GM12891 (cell line): Measurements from ENCODE around the gene UTS2.

ENCODE experiments used
- DNase-seq: peaks from one replicate; pipeline ENCODE4 v3.0.0; 2011; ENCODE audit warnings: low spot score; ENCODE audit not compliant: insufficient read length
- FAIRE-seq: peaks from 2 replicates; lab custom pipeline; 2011; peaks lifted over from hg19 to GRCh38; lab: Jason Lieb, UNC
- PAX5 ChIP-seq: IDR thresholded peaks from 2 replicates; pipeline ENCODE4 v1.6.1; 2011; ENCODE audit warnings: low read length, moderate library complexity, mild to moderate bottlenecking; ENCODE audit not compliant: insufficient read depth, severe bottlenecking
- POLR2A ChIP-seq: IDR thresholded peaks from 2 replicates; pipeline ENCODE4 v1.6.1; 2011; ENCODE audit warnings: low read depth, low read length, control low read depth
- POLR2AphosphoS5 ChIP-seq: IDR thresholded peaks from 2 replicates; pipeline ENCODE4 v1.6.1; 2011; ENCODE audit warnings: low read depth, low read length, control low read depth
- POU2F2 ChIP-seq: IDR thresholded peaks from 2 replicates; pipeline ENCODE4 v1.6.1; 2011; ENCODE audit warnings: low read depth, mild to moderate bottlenecking, control low read depth, low read length, moderate library complexity
- SPI1 ChIP-seq: IDR thresholded peaks from 2 replicates; pipeline ENCODE4 v1.6.1; 2011; ENCODE audit warnings: low read depth, low read length, control low read depth
- TAF1 ChIP-seq: IDR thresholded peaks from 2 replicates; pipeline ENCODE4 v1.6.1; 2011; ENCODE audit warnings: low read depth, low read length, control low read depth

UTS2 gene

DNA sequence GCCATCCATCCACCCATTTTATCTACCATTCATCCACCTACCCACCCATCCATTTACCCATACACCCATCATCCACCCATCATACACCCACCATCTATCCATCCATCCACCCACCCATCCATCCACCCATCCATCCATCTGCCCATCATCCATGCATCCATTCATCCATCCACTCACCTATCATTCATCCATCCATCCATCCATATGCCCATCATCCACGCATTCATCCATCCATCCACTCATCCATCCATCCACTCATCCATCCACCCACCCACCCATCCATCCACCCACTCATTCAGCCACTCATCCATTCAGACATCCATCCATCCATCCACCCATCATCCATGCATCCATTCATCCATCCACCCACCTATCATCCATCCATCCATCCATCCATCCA is 31.9 kb upstream of the UTS2 start:
- DNase-seq (no peak), FAIRE-seq (no peak)
- TF ChIP-seq TAF1 (no peak), POLR2A (no peak), SPI1 (no peak)

DNA sequence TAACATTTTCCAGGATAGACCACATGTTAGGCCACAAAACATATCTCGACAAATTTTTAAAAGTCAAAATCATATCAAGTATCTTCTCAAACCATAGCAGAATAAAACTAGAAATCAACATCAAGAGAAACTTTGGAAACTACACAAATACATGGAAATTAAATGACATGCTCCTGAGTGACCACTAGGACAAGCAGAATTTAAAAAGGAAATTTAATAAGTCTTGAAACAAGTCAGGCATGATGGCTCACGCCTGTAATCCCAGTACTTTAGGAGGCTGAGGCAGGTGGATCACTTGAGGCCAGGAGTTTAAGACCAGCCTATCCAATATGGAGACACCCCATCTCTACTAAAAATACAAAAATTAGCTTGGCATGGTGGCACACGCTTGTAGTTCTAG is 26.4 kb upstream of the UTS2 start:
- FAIRE-seq (no peak), DNase-seq (no peak)
- TF ChIP-seq TAF1, result no peak
- TF ChIP-seq POLR2AphosphoS5, result no peak
- TF ChIP-seq SPI1, result no peak
- no peak for TF ChIP-seq POU2F2
- no peak for TF ChIP-seq POLR2A
- TF ChIP-seq PAX5, result no peak

DNA sequence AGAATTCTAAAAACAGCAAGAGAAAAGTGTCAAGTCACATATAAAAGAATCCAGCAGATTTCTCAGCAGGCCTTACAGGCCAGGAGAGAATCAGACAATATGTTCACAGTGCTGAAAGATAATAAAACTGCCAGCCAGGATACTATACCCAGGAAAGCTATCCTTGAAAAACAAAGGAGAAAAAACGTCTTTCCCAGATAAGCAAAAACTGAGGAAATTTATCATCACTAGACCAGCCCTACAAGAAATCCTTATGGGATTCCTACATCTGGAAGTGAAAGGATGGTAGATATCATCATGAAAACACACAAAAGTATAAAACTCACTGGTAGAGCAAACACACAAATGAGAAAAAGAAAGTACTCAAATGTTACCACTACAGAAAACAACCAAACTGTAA is 25.2 kb upstream of the UTS2 start:
- TF ChIP-seq SPI1, result no peak
- no peak for TF ChIP-seq POLR2AphosphoS5
- no peak for TF ChIP-seq TAF1
- no peak for DNase-seq
- no peak for FAIRE-seq

DNA sequence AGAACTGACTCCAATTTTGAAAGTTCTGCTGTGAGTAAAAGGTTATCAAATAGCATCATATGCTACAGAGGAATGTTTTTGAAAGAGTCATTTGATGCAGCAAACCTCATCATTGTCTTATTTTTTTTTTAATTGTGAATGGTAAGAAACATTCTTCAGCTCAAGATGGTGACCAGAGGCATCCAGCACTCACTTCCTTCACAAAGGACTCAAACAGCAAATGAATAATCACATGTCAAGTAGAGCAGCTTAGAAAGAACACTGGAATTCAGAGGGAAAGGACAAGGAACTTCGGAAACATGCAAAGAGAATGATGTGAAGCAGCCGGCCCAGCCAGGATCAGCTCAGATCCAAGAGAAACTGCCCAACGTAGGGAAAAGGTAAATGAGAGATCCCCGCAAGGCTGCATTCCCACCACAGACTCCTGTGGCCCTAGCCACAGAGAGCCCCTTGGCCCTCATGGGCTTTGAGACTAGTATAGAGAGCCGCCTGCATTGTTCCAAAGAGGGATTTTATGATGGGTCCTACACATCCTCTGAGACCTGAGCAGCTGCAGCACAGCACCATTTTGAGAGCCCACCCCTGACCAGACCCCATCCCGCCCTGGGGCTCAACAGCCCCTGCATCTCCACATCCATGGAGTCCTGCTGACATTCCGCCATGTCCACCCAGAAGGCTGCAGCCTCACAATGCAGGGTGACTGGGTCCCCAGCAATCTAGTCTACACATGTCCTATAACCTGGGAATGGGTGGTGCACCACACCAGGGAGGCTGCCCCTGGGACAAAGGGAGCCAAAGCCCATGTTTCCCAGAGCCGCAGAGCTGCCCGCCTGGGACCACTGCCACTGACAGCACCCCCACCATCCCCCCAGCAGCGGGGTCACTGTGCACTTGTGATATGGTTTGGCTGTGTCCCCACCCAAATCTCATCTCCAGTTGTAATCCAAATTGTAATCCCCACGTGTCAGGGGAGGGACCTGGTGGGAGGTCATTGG is 21.2 kb upstream of the UTS2 start:
- TF ChIP-seq POLR2AphosphoS5, result no peak
- no peak for TF ChIP-seq POLR2A
- TF ChIP-seq TAF1, result no peak
- no peak for TF ChIP-seq PAX5
- no peak for TF ChIP-seq SPI1
- no peak for TF ChIP-seq POU2F2
- no peak for FAIRE-seq
- no peak for DNase-seq

DNA sequence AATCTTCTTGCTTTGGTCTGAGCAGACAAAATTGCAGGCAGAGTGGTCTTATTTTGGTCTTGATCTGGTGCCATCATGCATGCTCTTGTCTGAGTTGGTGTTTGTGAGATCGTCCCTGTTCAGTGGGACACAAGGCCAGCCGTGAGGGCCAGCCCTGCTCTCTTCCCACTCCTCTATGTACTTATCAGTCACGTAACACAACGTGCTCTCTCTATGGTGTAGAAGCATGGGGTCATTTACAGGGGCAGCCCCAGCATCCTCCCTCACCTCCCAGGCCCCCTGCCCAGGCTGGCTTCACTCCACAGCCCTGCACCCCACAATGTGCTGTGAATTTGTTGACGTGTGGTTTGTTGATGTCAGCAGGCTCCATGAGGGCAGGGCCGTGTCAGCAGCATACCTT is 18.3 kb upstream of the UTS2 start:
- TF ChIP-seq POLR2A (no peak), PAX5 (no peak), POLR2AphosphoS5 (no peak), TAF1 (no peak), SPI1 (no peak), POU2F2 (no peak)
- no peak for FAIRE-seq
- no peak for DNase-seq

DNA sequence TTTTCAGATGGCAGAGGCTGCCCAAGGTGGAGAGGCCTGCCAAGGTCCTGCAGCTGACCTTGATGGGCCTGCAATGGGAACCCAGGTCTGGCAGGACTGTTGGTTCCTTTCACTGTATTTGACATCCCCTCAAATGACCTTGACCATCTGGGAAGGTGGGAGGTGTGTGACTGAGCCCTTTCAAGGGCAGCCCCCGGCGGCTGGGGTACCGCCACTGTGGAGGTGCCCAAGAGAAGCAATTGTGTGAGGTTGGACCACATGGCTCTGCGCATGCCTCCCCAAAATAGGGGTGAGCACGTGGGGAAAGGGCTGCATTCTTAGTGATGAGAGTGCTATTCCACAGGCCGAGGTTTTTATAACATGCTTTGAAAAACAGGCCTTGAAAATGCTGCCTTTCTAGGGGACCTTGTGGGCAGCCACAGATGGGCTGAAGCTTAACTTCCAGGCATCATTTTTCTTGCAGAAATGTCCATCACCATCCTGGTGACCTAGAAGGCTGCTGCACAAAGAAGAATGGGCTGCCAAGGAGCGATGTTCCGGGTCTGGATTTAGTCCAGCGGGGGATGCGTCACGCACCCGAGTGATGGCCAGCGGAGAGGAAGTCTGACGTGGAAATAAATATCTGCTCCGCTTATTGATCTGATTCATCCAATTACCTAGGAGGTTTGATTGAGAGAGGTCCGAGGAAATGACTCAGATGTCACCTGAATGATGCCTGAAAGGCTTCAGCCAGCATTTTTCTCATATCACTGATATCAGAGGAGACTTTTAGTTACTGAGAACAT is 16.5 kb upstream of the UTS2 start:
- no peak for TF ChIP-seq POLR2A
- no peak for TF ChIP-seq TAF1
- TF ChIP-seq POLR2AphosphoS5, result no peak
- DNase-seq (no peak), FAIRE-seq (no peak)

DNA sequence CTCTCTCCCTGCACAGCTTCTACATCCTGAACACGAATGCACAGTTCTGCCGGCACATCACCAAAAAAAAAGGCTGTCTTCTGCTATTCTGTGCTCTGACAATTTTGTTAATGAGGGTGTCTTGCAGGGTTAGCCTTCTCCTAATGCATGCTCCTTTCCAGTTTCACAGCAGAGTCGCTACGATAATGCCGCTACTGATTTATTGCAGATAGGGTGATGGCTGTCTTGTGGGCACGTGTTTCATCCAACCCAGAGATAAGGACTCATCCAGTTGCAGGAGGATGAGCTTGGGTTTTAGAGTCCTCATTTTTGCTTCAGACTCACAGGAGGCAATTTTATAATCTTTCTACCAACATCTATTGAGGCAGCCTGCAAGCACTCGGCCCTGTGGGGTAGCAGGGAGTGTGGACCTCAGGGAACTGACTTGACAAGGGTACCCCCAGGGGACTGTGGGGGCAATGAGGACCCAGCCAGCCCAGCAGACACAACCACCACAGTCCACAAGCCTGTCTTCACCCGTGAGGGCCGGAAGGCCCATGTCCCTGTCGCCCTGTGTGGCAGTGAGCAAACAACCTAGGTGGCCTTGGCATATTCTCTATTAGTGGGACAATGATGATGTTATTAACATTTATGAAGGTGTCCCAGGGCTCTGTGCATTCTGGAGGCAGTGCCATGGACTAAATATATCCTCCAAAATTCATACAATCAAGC is 15.4 kb upstream of the UTS2 start:
- TF ChIP-seq POLR2AphosphoS5, result no peak
- TF ChIP-seq PAX5, result no peak
- DNase-seq, result no peak
- FAIRE-seq, result no peak

DNA sequence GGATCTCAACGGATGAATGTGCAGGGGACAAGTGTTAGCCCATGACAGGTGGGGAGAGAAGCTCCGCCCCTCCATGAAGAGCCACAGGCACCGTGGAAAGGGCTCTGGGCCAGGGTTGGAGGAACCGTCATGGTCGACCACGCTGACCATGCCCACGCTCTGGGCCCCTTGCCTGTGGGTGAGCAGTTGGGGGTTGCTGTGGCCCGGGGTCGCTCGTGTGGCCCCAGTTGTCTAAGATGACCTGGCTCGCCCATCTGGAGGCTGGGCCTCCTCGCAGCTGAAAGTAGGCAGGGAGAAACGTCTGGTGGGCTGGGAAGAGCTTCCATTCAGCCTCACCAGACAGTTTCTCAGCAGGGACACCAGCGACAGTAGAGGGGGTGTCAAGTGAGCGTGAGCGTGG is 13.1 kb upstream of the UTS2 start:
- no peak for TF ChIP-seq PAX5
- no peak for TF ChIP-seq SPI1
- no peak for TF ChIP-seq POLR2AphosphoS5
- no peak for TF ChIP-seq TAF1
- TF ChIP-seq POLR2A, result no peak
- no peak for TF ChIP-seq POU2F2

DNA sequence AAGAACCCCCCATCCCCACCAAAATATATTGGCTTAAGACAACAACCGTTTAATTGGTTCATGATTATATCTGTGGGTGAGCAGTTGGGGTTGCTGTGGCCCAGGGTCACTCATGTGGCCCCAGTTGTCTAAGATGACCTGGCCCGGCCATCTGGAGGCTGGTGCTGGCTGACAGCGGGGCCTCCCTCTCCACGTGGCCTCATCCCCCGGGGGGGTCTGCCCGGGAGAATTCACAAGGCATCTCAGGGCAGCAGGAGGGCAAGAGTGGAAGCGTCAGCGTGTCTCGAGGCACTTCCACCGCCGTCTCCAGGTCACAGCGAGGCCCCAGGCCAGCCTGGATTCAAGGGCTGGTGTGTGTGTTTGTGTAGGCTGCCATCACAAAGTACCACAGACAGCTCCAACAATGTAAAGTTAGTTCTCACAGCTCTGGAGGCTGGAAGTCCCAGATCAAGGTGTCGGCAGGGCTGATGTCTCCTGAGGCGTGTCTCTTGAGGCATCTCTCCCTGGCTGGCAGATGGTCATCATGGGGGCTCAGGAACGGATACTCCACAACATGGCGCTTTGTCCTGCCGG is 11.0 kb upstream of the UTS2 start:
- FAIRE-seq (no peak), DNase-seq (no peak)
- TF ChIP-seq POLR2AphosphoS5 (no peak), TAF1 (no peak), SPI1 (no peak), PAX5 (no peak), POLR2A (no peak), POU2F2 (no peak)

More for the DNA sequence above, 13.1 kb upstream of the UTS2 start:
- DNase-seq (no peak), FAIRE-seq (no peak)
